HepG2 (cell line): Measurements from ENCODE around the gene CORO1C. TPM values are rescaled to one million over a fixed set of nuclear protein-coding genes. Genes with fewer than 3 reads are reported as not detected.

Experiments used
- ATAC-seq: fragments of 200-7000 bp; cut with Tn5 transposase; 3 replicates; pipeline ENCODE4 v1.9.1; 2020; ENCODE audit warnings: mild to moderate bottlenecking, moderate library complexity
- Bru-seq: library from RNA; stranded (reverse); fragments of 400-500 nt; gene quantifications from one replicate; lab custom pipeline; 2021; lab: Mats Ljungman, UMichigan
- BruChase-seq, 2 experiments: library from RNA; stranded (reverse); fragments of 400-500 nt; gene quantifications; one replicate each; lab custom pipeline; 2021; lab: Mats Ljungman, UMichigan
- BruUV-seq: library from RNA; stranded (reverse); fragments of 400-500 nt; replicated peaks from 2 replicates; lab custom pipeline; 2021; lab: Mats Ljungman, UMichigan
- CTCF ChIA-PET: fragments of 300-600 bp; formaldehyde crosslinking; extraction: SDS; loops from one replicate; lab custom pipeline; 2021; ENCODE audit warnings: low total read pairs, inconsistent platforms, low intra/inter-chr PET ratio; lab: Yijun Ruan, JAX
- POLR2A ChIA-PET: fragments of 350-600 bp; sonication (Branson Sonifier 250); formaldehyde crosslinking; loops from one replicate; lab custom pipeline; 2020; ENCODE audit warnings: antibody characterized with exemption, inconsistent platforms; lab: Yijun Ruan, JAX
- DNase-seq: peaks from one replicate; pipeline ENCODE4 v3.0.0-alpha.2; 2015; ENCODE audit warnings: low spot score
- FAIRE-seq: peaks from 3 replicates; lab custom pipeline; 2011; peaks lifted over from hg19 to GRCh38; lab: Jason Lieb, UNC
- H2AFZ ChIP-seq: one replicate; pipeline ENCODE4 v1.6.1; 2011; ENCODE audit warnings: low read length, inconsistent platforms
- H3K27ac ChIP-seq: fragments of 300-600 bp; 3 replicates; pipeline ENCODE4 v1.8.0; 2011; ENCODE audit warnings: mixed run types, mild to moderate bottlenecking, mixed read lengths, low read length, inconsistent platforms; ENCODE audit not compliant: insufficient read depth; ENCODE audit errors: extremely low read length
- H3K27me3 ChIP-seq, 2 experiments: fragments of 200-600 bp in 1 of 2; 2 replicates in 1 of 2; 3 replicates in 1 of 2; pipeline versions ENCODE4 v1.6.0 to v1.8.0; 2011; ENCODE audit warnings: low read length in 2 of 2, mild to moderate bottlenecking in 2 of 2, moderate library complexity in 2 of 2, inconsistent platforms in 1 of 2; ENCODE audit not compliant: insufficient read depth in 2 of 2, control insufficient read depth in 1 of 2
- H3K36me3 ChIP-seq, 2 experiments: fragments of 200-600 bp in 1 of 2; replicated peaks in 1 of 2; 2 replicates in 1 of 2; 3 replicates in 1 of 2; pipeline versions ENCODE4 v1.5.1 to v1.8.0; 2011; ENCODE audit warnings: low read length in 2 of 2, inconsistent platforms in 1 of 2; ENCODE audit not compliant: insufficient read depth in 2 of 2, control insufficient read depth in 1 of 2
- H3K4me1 ChIP-seq: 2 replicates; pipeline ENCODE4 v1.5.1; 2012; ENCODE audit warnings: low read length, inconsistent platforms; ENCODE audit not compliant: insufficient read depth
- H3K4me2 ChIP-seq: 2 replicates; pipeline ENCODE4 v1.6.0; 2011; ENCODE audit warnings: low read depth, low read length, inconsistent platforms
- H3K4me3 ChIP-seq, 3 experiments: fragments of 200-600 bp in 1 of 3; sonication (generic), shearing (Covaris generic) in 1 of 3; replicated peaks in 1 of 3; 2 replicates each; pipeline ENCODE4 v1.5.1; 2011 to 2016; ENCODE audit warnings: low read length in 3 of 3, inconsistent platforms in 2 of 3, low read depth in 2 of 3, mild to moderate bottlenecking in 2 of 3, control low read depth in 1 of 3, mixed read lengths in 1 of 3; ENCODE audit not compliant: insufficient read depth in 1 of 3
- H3K79me2 ChIP-seq: one replicate; pipeline ENCODE4 v1.6.1; 2011; ENCODE audit warnings: low read length, inconsistent platforms; ENCODE audit not compliant: insufficient read depth
- H3K9ac ChIP-seq: 2 replicates; pipeline ENCODE4 v1.6.0; 2011; ENCODE audit warnings: mild to moderate bottlenecking, low read depth, low read length, inconsistent platforms; ENCODE audit not compliant: insufficient read depth
- H3K9me3 ChIP-seq: 2 replicates; pipeline ENCODE4 v1.5.1; 2012; ENCODE audit warnings: mild to moderate bottlenecking, low read length
- H4K20me1 ChIP-seq: 2 replicates; pipeline ENCODE4 v1.6.0; 2011; ENCODE audit warnings: inconsistent platforms, mild to moderate bottlenecking, low read length, moderate library complexity; ENCODE audit not compliant: insufficient read depth
- ATF3 ChIP-seq: sonication (generic); formaldehyde crosslinking; IDR thresholded peaks from 2 replicates; pipeline ENCODE4 v1.4.0; 2020; ENCODE audit warnings: missing genetic modification reagents
- BCL6 ChIP-seq: IDR thresholded peaks from 2 replicates; pipeline ENCODE4 v1.6.1; 2016; ENCODE audit warnings: missing genetic modification reagents, missing compliant biosample characterization
- SIX1 ChIP-seq: sonication (generic); formaldehyde crosslinking; IDR thresholded peaks from 2 replicates; pipeline ENCODE4 v1.4.0; 2020; ENCODE audit warnings: missing genetic modification reagents, borderline replicate concordance
- ZNF180 ChIP-seq: sonication (generic); formaldehyde crosslinking; IDR thresholded peaks from 2 replicates; pipeline ENCODE4 v1.4.0; 2020; ENCODE audit warnings: low read depth, missing genetic modification reagents, borderline replicate concordance
- ZNF670 ChIP-seq: sonication (generic); formaldehyde crosslinking; IDR thresholded peaks from 2 replicates; pipeline ENCODE4 v1.8.0; 2022; ENCODE audit warnings: mild to moderate bottlenecking, missing genetic modification reagents, borderline replicate concordance
- ZSCAN5A ChIP-seq: sonication (generic); formaldehyde crosslinking; IDR thresholded peaks from 2 replicates; pipeline ENCODE4 v1.8.0; 2022; ENCODE audit warnings: mild to moderate bottlenecking, missing genetic modification reagents, borderline replicate concordance
- WGBS: methylation state at CpG from one replicate; pipeline ENCODE4 v1.1.6; 2017; ENCODE audit warnings: low lambda C conversion rate; 5-methylcytosine and 5-hydroxymethylcytosine counted together
- in situ Hi-C: cut with HindIII; loops from 2 replicates; pipeline ENCODE4 v1.10.0; 2017; ENCODE audit warnings: low pct_unique_long_range_greater_than_20kb; ENCODE audit not compliant: extremely low pct_ligation_motif_present
- intact Hi-C: fragments of 100-400 bp; cut with micrococcal nuclease; formaldehyde crosslinking; loops from one replicate; pipeline ENCODE4 v1.10.0; 2022; ENCODE audit not compliant: unreplicated experiment
- long read RNA-seq, 2 experiments: library from RNA in 1 of 2; library from polyadenylated mRNA in 1 of 2; stranded (forward) in 1 of 2; unstranded in 1 of 2; transcript quantifications; one replicate each; pipeline ENCODE4 v2.0.0, GENCODE V29; 2019 to 2022
- polyA minus RNA-seq, 3 experiments: library from RNA; depleted of rRNA, polyadenylated mRNA; stranded (reverse); fragments of >200 nt; gene quantifications; 2 replicates each; pipeline ENCODE4 v1.2.3, GENCODE V29; 2011; ENCODE audit warnings: low replicate concordance in 1 of 3
- polyA plus RNA-seq, 8 experiments: library from polyadenylated mRNA; depleted of rRNA in 3 of 8; stranded (reverse) in 7 of 8; unstranded in 1 of 8; fragments of >200 nt; fragmentation: Illumina TruSeq in 4 of 8; extraction: Trizol in 4 of 8; gene quantifications; 2 replicates each; pipeline versions ENCODE4 v1.2.1 to v1.2.3, GENCODE V29; 2011 to 2016; ENCODE audit warnings: low read depth in 4 of 8, missing spikeins in 1 of 8, mixed read lengths in 1 of 8; ENCODE audit not compliant: insufficient read depth in 1 of 8
- total RNA-seq, 5 experiments: library from RNA; depleted of rRNA; stranded (reverse); fragments of >200 nt; fragmentation: Illumina TruSeq; extraction: Trizol; gene quantifications; 2 replicates each; pipeline ENCODE4 v1.2.3, GENCODE V29; 2016; ENCODE audit warnings: low read depth in 1 of 5
- TF ChIP-seq, protein P1 (sequence below): sonication (generic); formaldehyde crosslinking; IDR thresholded peaks from 2 replicates; pipeline ENCODE4 v1.5.0; 2020; ENCODE audit warnings: mild to moderate bottlenecking, missing genetic modification reagents
- TF ChIP-seq, protein P2 (sequence below): sonication (generic); formaldehyde crosslinking; IDR thresholded peaks from 2 replicates; pipeline ENCODE4 v1.8.1; 2023; ENCODE audit warnings: mild to moderate bottlenecking, inconsistent platforms, moderate library complexity, missing genetic modification reagents, borderline replicate concordance
- TF ChIP-seq, protein P3 (sequence below): sonication (generic); formaldehyde crosslinking; IDR thresholded peaks from 2 replicates; pipeline ENCODE4 v1.8.1; 2022; ENCODE audit warnings: mild to moderate bottlenecking, missing genetic modification reagents

The CORO1C gene
- total RNA-seq (2016; rRNA removed; fragmentation: Illumina TruSeq; extraction: Trizol) (73.7 and 128 TPM in 2 replicates), polyA plus RNA-seq (2011; rRNA removed) (116 and 131 TPM in 2 replicates), polyA minus RNA-seq (2011; rRNA and poly(A)+ RNA removed; ENCODE audit: low replicate concordance) (321 and 493 TPM in 2 replicates), Bru-seq, nascent RNA (percentile 92 among the genes with signal in this experiment), BruChase-seq, experiment 1, labeled RNA remaining after a 6-hour chase (percentile 91 among the genes with signal in this experiment), BruChase-seq, experiment 2, labeled RNA remaining after a 2-hour chase (percentile 92 among the genes with signal in this experiment)
- total RNA-seq (2016; cell fraction: cytosol; rRNA removed; fragmentation: Illumina TruSeq; extraction: Trizol; ENCODE audit: low read depth): 21.0 and 28.0 TPM in 2 replicates
- total RNA-seq (2016; cell fraction: insoluble cytoplasmic fraction; rRNA removed; fragmentation: Illumina TruSeq; extraction: Trizol): 70.7 and 135 TPM in 2 replicates
- total RNA-seq (2016; cell fraction: membrane; rRNA removed; fragmentation: Illumina TruSeq; extraction: Trizol): 29.9 and 30.4 TPM in 2 replicates
- 66.4 and 67.4 TPM in 2 replicates for total RNA-seq (2016; cell fraction: nucleus; rRNA removed; fragmentation: Illumina TruSeq; extraction: Trizol)
- 95.2 and 104 TPM in 2 replicates for polyA plus RNA-seq (2011; cell fraction: cytosol; rRNA removed)
- 66.8 and 86.4 TPM in 2 replicates for polyA plus RNA-seq (2011; cell fraction: nucleus; rRNA removed)
- polyA plus RNA-seq (2012): 68.8 and 74.2 TPM in 2 replicates
- 5.3 and 6.6 TPM in 2 replicates for polyA plus RNA-seq (2016; cell fraction: cytosol; fragmentation: Illumina TruSeq; extraction: Trizol; ENCODE audit: low read depth)
- 202 and 219 TPM in 2 replicates for polyA plus RNA-seq (2016; cell fraction: insoluble cytoplasmic fraction; fragmentation: Illumina TruSeq; extraction: Trizol; ENCODE audit: low read depth)
- polyA plus RNA-seq (2016; cell fraction: membrane; fragmentation: Illumina TruSeq; extraction: Trizol; ENCODE audit: low read depth): 17.3 and 18.7 TPM in 2 replicates
- 93.1 and 94.0 TPM in 2 replicates for polyA plus RNA-seq (2016; cell fraction: nucleus; fragmentation: Illumina TruSeq; extraction: Trizol; ENCODE audit: insufficient read depth, low read depth)
- 108 and 148 TPM in 2 replicates for polyA minus RNA-seq (2011; cell fraction: cytosol; rRNA and poly(A)+ RNA removed)
- 132 and 144 TPM in 2 replicates for polyA minus RNA-seq (2011; cell fraction: nucleus; rRNA and poly(A)+ RNA removed)
- long read RNA-seq, experiment 1, transcript CORO1C-201 (11 exons, 3,892 nt): major isoform, 52 of 79 reads
- long read RNA-seq, experiment 1, partial matches to known transcripts: 15 of 79 reads
- long read RNA-seq, experiment 1, other reads (novel, unspliced or antisense): 12 of 79 reads
- long read RNA-seq, experiment 2, transcript CORO1C-201 (11 exons, 3,892 nt): major isoform, 40 of 179 reads
- long read RNA-seq, experiment 2, partial matches to known transcripts: 15 of 179 reads
- long read RNA-seq, experiment 2, other reads (novel, unspliced or antisense): 124 of 179 reads

DNA sequence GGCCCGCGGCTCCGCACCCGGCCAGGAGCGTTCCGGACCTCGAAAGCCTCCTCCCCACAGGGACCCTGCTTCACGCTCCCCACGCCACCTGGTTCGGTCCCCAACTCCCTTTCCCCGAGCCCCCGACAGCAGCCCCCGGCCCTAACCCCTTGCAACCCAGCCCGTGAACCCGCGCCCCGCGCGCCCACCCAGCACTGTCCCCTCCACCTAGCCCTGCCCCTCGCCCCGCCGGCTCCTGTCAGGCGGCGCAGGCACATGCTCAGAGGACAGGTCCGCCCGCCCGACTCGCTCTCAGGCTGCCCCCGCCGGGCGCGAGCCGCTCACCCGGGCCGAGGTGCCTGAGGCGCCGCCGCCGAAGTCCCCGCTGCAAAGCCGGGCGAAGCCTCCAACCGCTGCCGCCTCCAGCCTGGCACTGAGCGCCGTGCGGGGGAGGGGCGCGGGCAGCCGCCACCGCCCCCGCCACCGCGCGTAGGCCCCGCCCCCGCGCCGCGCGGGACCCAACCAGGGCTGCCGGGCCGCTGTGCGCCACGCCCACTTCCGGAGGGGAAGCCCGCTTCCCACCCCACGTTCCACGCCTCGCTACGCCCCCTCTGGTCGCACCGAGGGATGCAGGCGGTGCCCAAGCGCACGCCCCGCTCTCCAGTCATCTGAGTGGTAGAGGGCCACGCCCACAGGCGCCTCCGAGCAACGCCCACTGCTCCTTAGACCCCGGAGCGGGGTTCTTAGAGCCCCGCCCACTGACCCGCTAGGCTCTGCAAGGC lies at the start of gene CORO1C:
CORO1C (minus strand) TSS at position 414 of the 761 bp plus-strand sequence. CDS start 30,200 bp downstream, outside the sequence.
- H3K79me2 ChIP-seq: peaks cover 44% of the 10 kb centered on the region
- in situ Hi-C loops: no loop called here
- POLR2A ChIA-PET: interaction anchor here (0.9 to 1.5 kb wide), 7 partner anchors 10 to 169 kb away, joined by 3 to 12 read pairs (median 4); partner anchors contain the start of gene ISCU
- TF ChIP-seq, protein P1, sequence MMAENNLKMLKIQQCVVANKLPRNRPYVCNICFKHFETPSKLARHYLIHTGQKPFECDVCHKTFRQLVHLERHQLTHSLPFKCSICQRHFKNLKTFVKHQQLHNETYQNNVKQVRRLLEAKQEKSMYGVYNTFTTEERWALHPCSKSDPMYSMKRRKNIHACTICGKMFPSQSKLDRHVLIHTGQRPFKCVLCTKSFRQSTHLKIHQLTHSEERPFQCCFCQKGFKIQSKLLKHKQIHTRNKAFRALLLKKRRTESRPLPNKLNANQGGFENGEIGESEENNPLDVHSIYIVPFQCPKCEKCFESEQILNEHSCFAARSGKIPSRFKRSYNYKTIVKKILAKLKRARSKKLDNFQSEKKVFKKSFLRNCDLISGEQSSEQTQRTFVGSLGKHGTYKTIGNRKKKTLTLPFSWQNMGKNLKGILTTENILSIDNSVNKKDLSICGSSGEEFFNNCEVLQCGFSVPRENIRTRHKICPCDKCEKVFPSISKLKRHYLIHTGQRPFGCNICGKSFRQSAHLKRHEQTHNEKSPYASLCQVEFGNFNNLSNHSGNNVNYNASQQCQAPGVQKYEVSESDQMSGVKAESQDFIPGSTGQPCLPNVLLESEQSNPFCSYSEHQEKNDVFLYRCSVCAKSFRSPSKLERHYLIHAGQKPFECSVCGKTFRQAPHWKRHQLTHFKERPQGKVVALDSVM: no peak
- TF ChIP-seq, protein P2, sequence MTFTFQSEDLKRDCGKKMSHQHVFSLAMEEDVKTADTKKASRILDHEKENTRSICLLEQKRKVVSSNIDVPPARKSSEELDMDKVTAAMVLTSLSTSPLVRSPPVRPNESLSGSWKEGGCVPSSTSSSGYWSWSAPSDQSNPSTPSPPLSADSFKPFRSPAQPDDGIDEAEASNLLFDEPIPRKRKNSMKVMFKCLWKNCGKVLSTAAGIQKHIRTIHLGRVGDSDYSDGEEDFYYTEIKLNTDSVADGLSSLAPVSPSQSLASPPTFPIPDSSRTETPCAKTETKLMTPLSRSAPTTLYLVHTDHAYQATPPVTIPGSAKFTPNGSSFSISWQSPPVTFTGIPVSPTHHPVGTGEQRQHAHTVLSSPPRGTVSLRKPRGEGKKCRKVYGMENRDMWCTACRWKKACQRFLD: no peak
- TF ChIP-seq ATF3 (CRISPR knock-in tag) (no peak; the same call in 1 of the 2 replicates), SIX1 (CRISPR knock-in tag) (no peak), ZSCAN5A (CRISPR knock-in tag) (no peak), ZNF670 (CRISPR knock-in tag) (no peak), BCL6 (CRISPR knock-in tag) (peak; percentile 23; the same call in 1 of the 2 replicates), ZNF180 (no peak)
- TF ChIP-seq, protein P3, sequence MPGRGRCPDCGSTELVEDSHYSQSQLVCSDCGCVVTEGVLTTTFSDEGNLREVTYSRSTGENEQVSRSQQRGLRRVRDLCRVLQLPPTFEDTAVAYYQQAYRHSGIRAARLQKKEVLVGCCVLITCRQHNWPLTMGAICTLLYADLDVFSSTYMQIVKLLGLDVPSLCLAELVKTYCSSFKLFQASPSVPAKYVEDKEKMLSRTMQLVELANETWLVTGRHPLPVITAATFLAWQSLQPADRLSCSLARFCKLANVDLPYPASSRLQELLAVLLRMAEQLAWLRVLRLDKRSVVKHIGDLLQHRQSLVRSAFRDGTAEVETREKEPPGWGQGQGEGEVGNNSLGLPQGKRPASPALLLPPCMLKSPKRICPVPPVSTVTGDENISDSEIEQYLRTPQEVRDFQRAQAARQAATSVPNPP: no peak

More for the DNA sequence above, at the start of gene CORO1C:
- no peaks in the 10 kb centered on the region for H3K9me3 ChIP-seq
- H3K4me3 ChIP-seq: peak within 1 kb of the TSS; percentile 91 to 96 (median 95)
- FAIRE-seq (no peak), DNase-seq (peak; percentile 92), ATAC-seq (peak; percentile 71)
- H4K20me1 ChIP-seq: peaks cover 26% of the 10 kb centered on the region
- H2AFZ ChIP-seq: no peak within 1 kb of the TSS
- no peaks in the 10 kb centered on the region for H3K36me3 ChIP-seq
- intact Hi-C loops: loop anchor here (5.0 kb wide), 2 partner anchors 41 to 169 kb away; partner anchors contain the start of genes ISCU and SART3
- no TSS peak for BruUV-seq
- peak within 1 kb of the TSS; percentile 95 for H3K27ac ChIP-seq
- H3K9ac ChIP-seq: peak within 1 kb of the TSS; percentile 94
- peak within 1 kb of the TSS; percentile 89 for H3K4me2 ChIP-seq
- no peaks in the 10 kb centered on the region; a peak in 1 of 5 replicates for H3K27me3 ChIP-seq
- H3K4me1 ChIP-seq: peaks cover 72% of the 10 kb centered on the region
- WGBS: 0% methylated on average over 9 of the region's 85 CpGs
- CTCF ChIA-PET: no interaction called here
